NT2/D1 (cell line): ENCODE measurements around the gene LGI2.
"Not testable (repeated sequence)": the region's sequence is repeated elsewhere in the genome, so short reads cannot be mapped to it uniquely, and the experiment has no call there.

Source experiments
- DNase-seq: peaks from one replicate; pipeline ENCODE4 v3.0.0-alpha.2; 2011; ENCODE audit warnings: low read depth, low spot score
- H3K27me3 ChIP-seq: 2 replicates; pipeline ENCODE4 v1.6.0; 2011; ENCODE audit warnings: mild to moderate bottlenecking; ENCODE audit not compliant: insufficient read length, insufficient read depth
- H3K36me3 ChIP-seq: 2 replicates; pipeline ENCODE4 v1.6.1; 2011; ENCODE audit warnings: mild to moderate bottlenecking, low read length, mixed read lengths; ENCODE audit not compliant: insufficient read depth, insufficient read length
- H3K4me1 ChIP-seq: 2 replicates; pipeline ENCODE4 v1.5.1; 2011; ENCODE audit not compliant: insufficient read depth, insufficient read length
- H3K4me3 ChIP-seq: 2 replicates; pipeline ENCODE4 v1.5.1; 2011; ENCODE audit warnings: low read depth; ENCODE audit not compliant: insufficient read length
- H3K9ac ChIP-seq: 2 replicates; pipeline ENCODE4 v1.6.0; 2011; ENCODE audit warnings: low read depth; ENCODE audit not compliant: insufficient read length
- H3K9me3 ChIP-seq: 2 replicates; pipeline ENCODE4 v1.5.1; 2011; ENCODE audit warnings: mild to moderate bottlenecking, low read length; ENCODE audit not compliant: insufficient read depth
- SUZ12 ChIP-seq: IDR thresholded peaks from 2 replicates; pipeline ENCODE4 v1.6.1; 2011; ENCODE audit not compliant: insufficient read length, insufficient read depth; ENCODE audit errors: extremely low read depth
- YY1 ChIP-seq: IDR thresholded peaks from 2 replicates; pipeline ENCODE4 v1.6.1; 2011; ENCODE audit not compliant: insufficient read length, insufficient read depth
- ZNF274 ChIP-seq: IDR thresholded peaks from 2 replicates; pipeline ENCODE4 v1.6.1; 2011; ENCODE audit warnings: mild to moderate bottlenecking, low read depth, low read length

The LGI2 gene

GRCh38 chr4:25068386-25068785 lies 37.6 kb upstream of the LGI2 start:
- Histone ChIP-seq H3K27me3 (no peaks in the 10 kb centered on the region), H3K9ac (no peak overlapping the region), H3K4me3 (no peak overlapping the region), H3K36me3 (no peaks in the 10 kb centered on the region), H3K9me3 (peaks cover 11% of the 10 kb centered on the region; the same call in 1 of the 2 replicates), H3K4me1 (peaks cover 3% of the 10 kb centered on the region)
- TF ChIP-seq ZNF274: no peak
- no peak for TF ChIP-seq YY1
- no peak for DNase-seq

- Histone ChIP-seq H3K36me3 (no peaks in the 10 kb centered on the region), H3K4me3 (no peak overlapping the region)
- TF ChIP-seq YY1 (no peak), ZNF274 (no peak), SUZ12 (no peak)
These were observed 35.3 kb upstream of the LGI2 start for GRCh38 chr4:25065932-25066590.

GRCh38 chr4:25065431-25065858 lies 34.7 kb upstream of the LGI2 start:
- DNase-seq: no peak
- Histone ChIP-seq H3K36me3 (no peaks in the 10 kb centered on the region), H3K9me3 (peaks cover 7% of the 10 kb centered on the region; the same call in 1 of the 2 replicates), H3K9ac (no peak overlapping the region), H3K4me3 (no peak overlapping the region), H3K27me3 (no peaks in the 10 kb centered on the region), H3K4me1 (no peaks in the 10 kb centered on the region)
- TF ChIP-seq YY1 (no peak), ZNF274 (no peak), SUZ12 (no peak)

More at GRCh38 chr4:25065932-25066590, 35.3 kb upstream of the LGI2 start:
- Histone ChIP-seq H3K27me3 (no peaks in the 10 kb centered on the region), H3K9me3 (peaks cover 7% of the 10 kb centered on the region; the same call in 1 of the 2 replicates), H3K9ac (no peak overlapping the region), H3K4me1 (peaks cover 3% of the 10 kb centered on the region)
- no peak for DNase-seq

GRCh38 chr4:25064447-25064846 lies 33.7 kb upstream of the LGI2 start:
- H3K36me3 ChIP-seq, H3K4me3 ChIP-seq, DNase-seq, H3K4me1 ChIP-seq, H3K9me3 ChIP-seq, H3K27me3 ChIP-seq, H3K9ac ChIP-seq: not testable (repeated sequence)

- Histone ChIP-seq H3K9ac (no peak overlapping the region), H3K4me1 (no peaks in the 10 kb centered on the region), H3K4me3 (no peak overlapping the region), H3K27me3 (no peaks in the 10 kb centered on the region), H3K9me3 (peaks cover 7% of the 10 kb centered on the region; the same call in 1 of the 2 replicates), H3K36me3 (no peaks in the 10 kb centered on the region)
- no peak for DNase-seq
- TF ChIP-seq ZNF274 (no peak), SUZ12 (no peak), YY1 (no peak)
These were observed 32.4 kb upstream of the LGI2 start for GRCh38 chr4:25063116-25063515.

GRCh38 chr4:25062098-25062497 lies 31.4 kb upstream of the LGI2 start:
- H3K9ac ChIP-seq: no peak overlapping the region
- no peak for DNase-seq
- TF ChIP-seq ZNF274: no peak
- peaks cover 7% of the 10 kb centered on the region; the same call in 1 of the 2 replicates for H3K9me3 ChIP-seq
- no peak overlapping the region for H3K4me3 ChIP-seq
- no peaks in the 10 kb centered on the region for H3K27me3 ChIP-seq
- H3K4me1 ChIP-seq: no peaks in the 10 kb centered on the region
- H3K36me3 ChIP-seq: no peaks in the 10 kb centered on the region

GRCh38 chr4:25061602-25062001 lies 30.9 kb upstream of the LGI2 start:
- no peaks in the 10 kb centered on the region for H3K36me3 ChIP-seq
- no peak overlapping the region for H3K9ac ChIP-seq
- no peaks in the 10 kb centered on the region for H3K27me3 ChIP-seq
- H3K9me3 ChIP-seq: 0 out of 2 replicates have a peak, but pooled peaks cover 3% of the 10 kb centered on the region
- no peak overlapping the region for H3K4me3 ChIP-seq
- no peak for DNase-seq
- TF ChIP-seq YY1: no peak
- no peak for TF ChIP-seq ZNF274
- H3K4me1 ChIP-seq: no peaks in the 10 kb centered on the region

- H3K9ac ChIP-seq: no peak overlapping the region
- no peaks in the 10 kb centered on the region for H3K27me3 ChIP-seq
- H3K36me3 ChIP-seq: no peaks in the 10 kb centered on the region
- no peaks in the 10 kb centered on the region for H3K9me3 ChIP-seq
- no peak overlapping the region for H3K4me3 ChIP-seq
- no peaks in the 10 kb centered on the region for H3K4me1 ChIP-seq
- DNase-seq: no peak
- TF ChIP-seq YY1 (no peak), ZNF274 (no peak), SUZ12 (no peak)
These were observed 30.2 kb upstream of the LGI2 start for GRCh38 chr4:25060963-25061340.
